ENCODE measurements around the gene NOS1AP.

Gene NOS1AP

GRCh38 chr1:162074276-162075005 lies 5.0 kb downstream of the NOS1AP start:
- no peak for TF ChIP-seq CTCF (IDR thresholded peaks at IDR 0.05; ENCODE audit: low read depth, low read length, missing control alignments)
- in situ Hi-C loops (cut with HindIII; ENCODE audit: low pct_ligation_motif_present, low sequenced_read_pairs): no loop called here
- no peaks in the 10 kb centered on the region for H3K36me3 ChIP-seq (replicated peaks)
- H3K27me3 ChIP-seq (replicated peaks): peaks cover 5% of the 10 kb centered on the region
- no peak overlapping the region for H3K27ac ChIP-seq
- peak; percentile 27 for DNase-seq
- H3K4me3 ChIP-seq (ENCODE audit: low read depth, low read length): no peak overlapping the region

- no peak for DNase-seq
- no peaks in the 10 kb centered on the region for H3K36me3 ChIP-seq (replicated peaks)
- no peak overlapping the region for H3K27ac ChIP-seq
- no peak for TF ChIP-seq CTCF (IDR thresholded peaks at IDR 0.05; ENCODE audit: low read depth, low read length, missing control alignments)
- in situ Hi-C loops (cut with HindIII; ENCODE audit: low pct_ligation_motif_present, low sequenced_read_pairs): no loop called here
- H3K27me3 ChIP-seq (replicated peaks): peaks cover 4% of the 10 kb centered on the region
- H3K4me3 ChIP-seq (ENCODE audit: low read depth, low read length): no peak overlapping the region
Measured at GRCh38 chr1:162075862-162076261, 6.4 kb downstream of the NOS1AP start.

- in situ Hi-C loops (cut with HindIII; ENCODE audit: low pct_ligation_motif_present, low sequenced_read_pairs): no loop called here
- Histone ChIP-seq H3K27me3 (replicated peaks) (no peaks in the 10 kb centered on the region), H3K27ac (no peak overlapping the region), H3K4me3 (ENCODE audit: low read depth, low read length) (no peak overlapping the region), H3K36me3 (replicated peaks) (no peaks in the 10 kb centered on the region)
- TF ChIP-seq CTCF (IDR thresholded peaks at IDR 0.05; ENCODE audit: low read depth, low read length, missing control alignments): no peak
- DNase-seq: no peak
Measured at GRCh38 chr1:162077648-162078299, 8.3 kb downstream of the NOS1AP start.

GRCh38 chr1:162079030-162079429 lies 9.5 kb downstream of the NOS1AP start:
- in situ Hi-C loops (cut with HindIII; ENCODE audit: low pct_ligation_motif_present, low sequenced_read_pairs): no loop called here

GRCh38 chr1:162080472-162081015 lies 11.1 kb downstream of the NOS1AP start:
- no peak for TF ChIP-seq CTCF (IDR thresholded peaks at IDR 0.05; ENCODE audit: low read depth, low read length, missing control alignments)
- H3K36me3 ChIP-seq (replicated peaks): no peaks in the 10 kb centered on the region
- no peak overlapping the region for H3K27ac ChIP-seq
- in situ Hi-C loops (cut with HindIII; ENCODE audit: low pct_ligation_motif_present, low sequenced_read_pairs): no loop called here
- no peak overlapping the region for H3K4me3 ChIP-seq (ENCODE audit: low read depth, low read length)
- no peak for DNase-seq
- H3K27me3 ChIP-seq (replicated peaks): no peaks in the 10 kb centered on the region

More at GRCh38 chr1:162079030-162079429, 9.5 kb downstream of the NOS1AP start:
- Histone ChIP-seq H3K27ac (no peak overlapping the region), H3K27me3 (replicated peaks) (no peaks in the 10 kb centered on the region), H3K4me3 (ENCODE audit: low read depth, low read length) (no peak overlapping the region), H3K36me3 (replicated peaks) (no peaks in the 10 kb centered on the region)
- no peak for DNase-seq
- no peak for TF ChIP-seq CTCF (IDR thresholded peaks at IDR 0.05; ENCODE audit: low read depth, low read length, missing control alignments)
